ENCODE data around the gene TRMT10A.
"Not testable (repeated sequence)": the region's sequence is repeated elsewhere in the genome, so short reads cannot be mapped to it uniquely, and the experiment has no call there.

The TRMT10A gene

DNA sequence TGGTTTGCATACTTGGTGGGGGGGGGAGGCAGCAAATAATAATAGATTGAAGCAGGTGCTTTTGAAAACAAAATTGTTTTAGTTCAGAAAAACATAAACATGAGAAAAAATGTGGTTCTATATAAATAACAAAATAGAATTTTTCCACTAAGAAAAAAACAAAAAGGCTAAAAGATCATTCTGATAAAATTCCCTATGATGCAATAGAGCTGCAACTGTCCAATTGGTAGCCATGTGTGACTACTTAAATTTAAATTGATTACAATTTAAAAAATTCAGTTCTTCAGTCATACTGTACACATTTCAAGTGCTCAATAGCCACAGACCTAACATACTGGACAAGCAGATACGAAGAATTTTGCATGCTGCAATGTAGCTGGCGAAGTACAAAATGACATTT is 11.0 kb downstream of the TRMT10A start:
- DNase-seq (ENCODE audit: low read depth, low spot score): no peak

DNA sequence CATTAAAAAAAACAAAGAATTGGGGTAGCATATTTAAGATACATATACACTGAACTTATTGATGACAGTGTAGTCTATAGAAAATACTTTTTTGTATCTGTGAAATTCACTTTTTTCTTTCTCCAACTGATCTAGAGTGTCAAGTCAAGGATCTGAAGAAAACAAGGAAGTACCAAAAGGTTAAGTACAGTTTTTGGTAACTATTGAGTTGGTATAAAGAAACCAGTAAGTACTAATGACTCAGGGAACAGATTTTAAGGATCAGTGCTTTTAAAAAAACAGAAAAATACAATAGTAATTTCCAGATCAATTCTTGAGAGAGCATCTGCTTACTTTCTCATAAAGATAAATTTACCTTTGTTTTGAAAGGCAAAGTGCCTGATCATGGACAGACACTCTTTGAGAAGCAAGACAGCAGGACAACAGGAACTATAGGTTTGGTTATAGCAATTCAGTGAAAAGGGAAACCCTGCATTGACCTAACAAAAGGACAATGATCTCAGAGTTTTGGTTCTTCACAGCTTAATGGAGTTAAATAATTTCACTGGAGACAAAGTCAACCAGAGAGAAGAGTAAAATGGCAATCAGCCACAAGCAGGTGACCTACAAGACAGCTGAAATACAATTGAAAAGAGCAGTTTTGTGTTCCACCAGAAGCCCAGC is 23.4 kb downstream of the TRMT10A start:
- DNase-seq (ENCODE audit: low read depth, low spot score): no peak

DNA sequence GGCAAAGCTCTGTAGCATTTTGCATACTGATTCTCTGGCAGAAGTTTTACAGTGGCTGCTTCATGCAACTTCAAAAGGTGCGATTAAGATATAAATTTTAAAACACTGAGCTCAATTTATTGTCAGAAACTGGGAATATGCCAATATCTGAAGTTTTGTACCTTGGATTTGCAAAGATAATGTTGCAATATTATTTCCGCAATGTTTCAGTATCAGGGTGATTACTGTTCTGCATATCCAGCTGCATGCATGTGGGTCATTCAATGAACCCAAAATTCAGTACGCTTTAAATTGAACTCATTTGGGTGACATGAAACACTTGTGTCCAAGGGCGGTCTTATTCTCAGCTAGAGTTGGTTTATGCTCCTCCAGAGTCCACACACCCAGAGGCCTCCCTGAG is 26.2 kb downstream of the TRMT10A start:
- no peak for DNase-seq (ENCODE audit: low read depth, low spot score)

DNA sequence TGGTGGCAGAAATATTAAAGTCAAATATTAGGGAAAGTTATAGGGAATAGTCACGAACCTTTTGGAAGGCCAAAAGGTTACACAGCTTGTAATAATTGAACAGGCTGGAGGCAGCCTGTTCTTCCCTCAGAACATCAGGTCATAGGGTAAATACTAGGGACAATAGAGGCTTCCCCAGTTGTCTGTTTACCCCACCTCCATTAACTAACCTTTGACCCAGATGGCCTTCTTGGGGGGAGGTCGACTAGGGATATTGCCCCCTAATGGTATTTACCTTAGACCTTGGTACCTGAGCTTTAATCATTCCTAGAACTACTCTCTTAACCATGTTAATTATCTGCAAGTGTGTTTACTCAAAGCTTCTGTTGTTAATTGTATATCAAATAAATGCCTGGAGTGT is 27.0 kb downstream of the TRMT10A start:
- DNase-seq (ENCODE audit: low read depth, low spot score): no peak

DNA sequence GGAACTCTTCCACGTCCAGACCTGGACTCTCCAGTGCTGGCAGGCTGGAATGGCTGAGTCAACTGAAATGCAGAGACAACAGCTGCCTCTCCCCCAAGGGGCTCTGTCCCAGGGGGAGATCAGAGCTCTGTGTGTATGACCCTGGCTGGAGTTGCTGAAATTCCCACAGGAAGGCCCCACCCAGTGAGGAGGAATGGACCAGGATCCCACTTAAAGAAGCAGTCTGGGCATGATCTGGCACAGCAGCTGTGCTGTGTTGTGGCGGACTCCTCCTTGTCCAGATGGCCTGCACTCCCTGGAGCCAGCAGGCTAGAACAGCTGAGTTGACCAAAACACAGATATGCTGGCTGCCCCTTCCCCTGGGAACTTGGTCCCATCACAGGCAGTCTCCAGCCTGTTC is 27.6 kb downstream of the TRMT10A start:
- DNase-seq (ENCODE audit: low read depth, low spot score): no peak

DNA sequence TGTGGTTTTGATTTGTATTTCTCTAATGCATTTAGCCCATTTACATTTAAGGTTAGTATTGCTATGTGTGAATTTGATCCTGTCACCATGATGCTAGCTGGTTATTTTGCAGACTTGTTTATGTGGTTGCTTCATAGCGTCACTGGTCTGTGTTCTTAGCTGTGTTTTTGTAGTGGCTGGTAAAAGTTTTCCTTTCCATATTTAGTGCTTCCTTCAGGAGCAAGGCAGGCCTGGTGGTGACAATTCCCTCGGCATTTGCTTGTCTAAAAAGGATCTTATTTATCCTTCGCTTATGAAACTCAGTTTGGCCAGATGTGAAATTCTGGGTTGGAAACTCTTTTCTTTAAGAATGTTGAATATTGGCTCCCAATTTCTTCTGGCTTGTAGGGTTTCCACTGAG is 29.1 kb downstream of the TRMT10A start:
- DNase-seq (ENCODE audit: low read depth, low spot score): not testable (repeated sequence)

DNA sequence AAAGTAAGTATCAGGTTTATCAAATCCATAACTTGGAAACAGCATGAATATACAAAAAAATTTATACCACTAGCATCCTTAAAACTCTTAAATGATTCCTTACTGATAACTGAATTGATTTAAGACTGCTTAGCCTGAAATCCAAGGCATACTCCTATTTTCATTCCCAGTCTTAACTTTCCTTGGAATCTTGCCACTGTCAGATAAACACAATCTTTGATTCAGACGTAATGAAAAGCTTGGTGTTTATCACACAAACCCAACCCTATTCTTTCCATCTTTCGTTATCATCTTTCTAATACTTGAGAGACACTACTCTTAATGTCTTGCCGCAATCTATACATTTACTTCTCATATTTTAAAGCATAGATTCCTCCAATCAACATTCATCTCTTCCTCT is 33.9 kb downstream of the TRMT10A start:
- no peak for DNase-seq (ENCODE audit: low read depth, low spot score)

DNA sequence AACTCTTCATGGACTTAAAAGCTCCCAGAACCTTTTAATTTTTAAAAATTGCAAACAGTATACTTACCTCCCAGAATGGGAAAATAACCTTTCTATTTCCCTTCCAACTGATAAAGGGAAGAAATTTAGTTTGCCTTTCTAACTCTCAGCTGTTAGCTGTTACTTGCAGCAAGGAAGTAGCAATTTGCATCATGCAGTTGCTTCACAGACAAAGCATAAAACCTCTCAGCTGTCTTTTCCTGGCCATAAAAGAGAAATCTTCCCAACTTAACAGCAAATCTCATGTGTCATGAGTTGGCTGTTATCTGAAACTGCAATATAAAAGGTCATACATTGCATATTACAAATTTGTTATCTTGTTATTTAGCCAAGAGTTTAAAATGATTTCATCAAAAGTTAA is 34.6 kb downstream of the TRMT10A start:
- no peak for DNase-seq (ENCODE audit: low read depth, low spot score)

DNA sequence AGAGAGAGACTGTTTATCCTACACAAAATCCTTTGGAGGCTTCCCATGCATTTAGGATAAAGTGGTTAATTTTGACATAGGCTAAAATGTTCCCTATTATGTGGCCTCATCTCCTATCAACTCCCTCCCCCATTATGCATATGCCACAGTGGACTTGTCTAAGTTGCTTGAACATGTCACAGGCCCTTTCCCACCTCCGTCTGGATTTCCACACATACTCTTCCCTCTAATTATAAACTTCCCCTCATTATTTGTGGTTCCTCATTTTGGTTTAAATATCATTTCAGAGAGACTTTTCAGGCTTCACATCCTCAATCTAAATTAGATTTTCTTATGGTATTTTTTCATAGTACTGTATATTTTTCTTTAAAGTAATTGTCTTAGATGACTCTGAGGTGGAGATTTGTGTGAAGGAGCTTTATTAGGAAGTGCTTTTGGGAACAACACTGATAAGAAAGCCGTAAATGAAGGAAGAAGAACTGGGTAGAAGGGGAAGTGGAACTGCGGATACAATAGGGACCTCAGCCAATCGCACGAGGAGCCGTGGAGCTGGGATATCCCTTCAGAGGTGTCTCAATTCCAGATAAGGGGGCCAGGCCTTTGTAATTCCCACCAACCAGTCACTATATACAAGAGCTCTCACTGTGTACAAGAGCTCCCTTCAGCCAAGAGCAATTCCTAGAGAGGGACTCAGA is 45.1 kb downstream of the TRMT10A start:
- no peak for DNase-seq (ENCODE audit: low read depth, low spot score)

DNA sequence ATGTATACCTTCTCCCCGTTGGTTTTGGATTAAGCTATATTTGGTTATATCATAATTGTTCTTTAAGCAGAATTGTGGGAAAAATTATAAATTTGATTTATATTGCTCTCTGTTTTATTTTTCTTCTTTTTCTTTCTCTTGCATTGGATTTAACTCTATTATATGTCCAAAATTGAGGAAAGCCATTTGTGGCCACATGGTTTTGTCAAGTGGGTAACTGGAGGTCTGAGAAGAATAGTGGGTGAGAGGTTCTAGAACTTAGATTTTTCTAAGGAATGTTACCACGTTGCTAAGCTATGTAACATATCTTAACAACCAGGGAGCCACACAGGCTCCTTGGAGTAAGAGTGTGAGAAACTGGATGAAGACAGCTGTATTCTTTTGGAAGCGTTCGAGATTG is 53.1 kb downstream of the TRMT10A start, which contains the start of gene C4orf17:
Gene C4orf17, plus strand, starts transcription at position 301 of the 400 bp plus-strand sequence. CDS start 2,061 bp downstream, outside the sequence.
- DNase-seq (ENCODE audit: low read depth, low spot score): no peak

DNA sequence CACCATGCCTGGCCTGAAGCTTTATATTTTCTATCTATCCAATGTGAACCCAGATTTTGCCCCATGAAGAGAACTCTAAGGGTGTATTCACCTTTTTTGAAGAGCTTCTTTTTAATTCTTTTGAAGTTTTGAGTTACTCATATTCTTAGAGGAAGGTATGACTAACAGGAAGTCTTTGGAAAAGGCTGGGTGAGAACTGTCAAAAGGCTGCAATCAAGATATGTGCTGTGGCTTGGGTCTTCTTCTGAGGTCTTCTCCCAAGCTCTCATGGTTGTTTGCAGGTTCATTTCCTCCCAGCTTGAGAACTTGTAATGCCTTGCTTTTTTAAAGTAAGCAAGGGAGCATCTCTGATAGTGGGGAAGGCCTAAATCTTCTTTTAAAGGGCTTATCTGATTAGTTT is 56.1 kb downstream of the TRMT10A start:
- no peak for DNase-seq (ENCODE audit: low read depth, low spot score)

DNA sequence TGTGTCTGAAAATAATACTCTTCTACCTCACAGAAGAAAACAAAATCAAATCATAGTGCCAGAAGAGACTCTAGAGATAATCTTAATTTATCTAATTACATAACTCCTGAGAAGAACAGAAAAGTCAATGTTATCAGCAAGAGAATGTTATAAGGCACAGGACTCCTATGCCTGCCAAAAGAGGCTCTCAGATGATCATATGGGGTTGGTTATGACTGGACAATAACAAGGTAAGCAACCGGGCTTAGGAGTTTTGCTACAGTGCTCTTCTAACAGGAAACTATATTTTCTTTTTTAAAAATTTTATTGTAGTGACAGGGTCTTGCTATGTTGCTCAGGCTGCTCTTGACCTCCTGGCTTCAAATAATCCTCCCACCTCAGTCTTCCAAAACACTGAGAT is 56.5 kb downstream of the TRMT10A start:
- DNase-seq (ENCODE audit: low read depth, low spot score): no peak

DNA sequence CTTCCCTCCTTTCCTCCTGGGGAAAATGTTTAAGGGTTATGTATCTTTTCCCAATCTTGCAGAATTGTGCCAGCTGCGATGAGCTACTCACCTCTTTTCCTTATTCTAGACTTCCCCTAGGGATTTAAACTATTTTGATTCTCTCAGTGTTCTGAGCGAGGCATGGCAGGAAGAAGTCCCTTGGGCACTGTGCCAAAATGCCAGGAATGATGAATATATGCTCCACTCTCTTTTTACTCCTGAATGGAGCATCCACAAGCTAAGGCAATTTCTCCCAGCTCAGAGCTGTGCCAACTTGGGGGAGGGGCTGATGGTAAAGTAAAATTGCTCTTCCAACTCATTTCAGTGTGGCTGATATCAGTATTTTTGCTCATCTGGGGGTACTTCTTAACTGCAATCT is 57.1 kb downstream of the TRMT10A start:
- DNase-seq (ENCODE audit: low read depth, low spot score): no peak

DNA sequence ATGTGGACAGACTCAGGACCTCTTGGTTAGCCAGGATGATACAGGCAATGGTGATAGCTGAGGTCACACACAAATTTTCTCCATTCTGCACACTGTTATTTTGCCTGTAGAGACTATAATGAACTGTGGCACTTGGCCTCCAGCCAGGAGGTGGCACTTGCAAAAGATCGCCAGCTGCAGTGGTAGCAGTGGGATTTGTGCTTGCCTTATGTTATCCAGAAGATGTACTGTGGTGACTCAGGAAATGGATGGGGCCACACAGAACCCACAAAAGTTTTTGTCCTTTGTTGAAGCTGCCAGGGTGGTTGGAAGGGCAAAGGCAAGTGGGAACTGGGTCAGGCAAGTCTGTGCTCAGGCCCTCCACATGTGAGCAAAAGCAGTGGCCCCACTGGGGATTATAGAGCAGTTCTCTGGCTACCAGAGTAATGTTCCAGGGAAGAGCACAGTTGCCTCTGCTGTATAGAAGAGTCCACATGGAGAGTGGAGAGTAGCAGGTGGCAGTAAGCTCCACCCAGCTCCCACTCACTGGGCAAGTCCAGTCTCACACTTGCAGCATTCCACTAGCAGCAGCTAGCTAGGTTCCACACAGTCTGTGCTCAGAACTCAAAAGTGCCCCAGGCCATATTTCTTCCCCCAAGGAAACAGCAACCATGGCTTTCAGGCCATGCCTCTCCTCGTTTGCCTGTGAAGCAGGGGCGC is 58.9 kb downstream of the TRMT10A start:
- DNase-seq (ENCODE audit: low read depth, low spot score): peak; percentile 4

Data from ELF-1 (cell line).